Effector memory CD8-positive, alpha-beta T cell (primary cell): ENCODE results near the gene MX2.
A peak's percentile ranks its signal among the peaks of the same experiment; 100 is the strongest.

Experiments used
- ATAC-seq: fragments of 150-1000 bp; cut with Tn5 transposase; replicated peaks from 2 replicates; pipeline ENCODE4 v1.10.0; 2021; ENCODE audit warnings: mild to moderate bottlenecking, moderate library complexity
- DNase-seq, 3 experiments: peaks; one replicate each; pipeline ENCODE4 v3.0.0; 2021
- H3K27ac Mint-ChIP-seq, 2 donors: one replicate each; pipeline ENCODE4 v1.8.0; 2022; ENCODE audit warnings: mild to moderate bottlenecking in 2 of 2, mixed read lengths in 2 of 2, moderate library complexity in 2 of 2
- H3K27me3 Mint-ChIP-seq, 2 donors: one replicate each; pipeline ENCODE4 v1.8.0; 2022; ENCODE audit warnings: mixed read lengths in 2 of 2
- H3K36me3 Mint-ChIP-seq: one replicate; pipeline ENCODE4 v1.8.0; 2022; ENCODE audit warnings: mild to moderate bottlenecking, moderate library complexity, mixed read lengths; ENCODE audit not compliant: insufficient read depth
- H3K4me1 Mint-ChIP-seq, 2 donors: one replicate each; pipeline ENCODE4 v1.8.0; 2022; ENCODE audit warnings: low read depth in 2 of 2, mixed read lengths in 2 of 2
- H3K4me3 Mint-ChIP-seq, 2 donors: one replicate each; pipeline ENCODE4 v1.8.0; 2022; ENCODE audit warnings: mild to moderate bottlenecking in 2 of 2, mixed read lengths in 2 of 2, moderate library complexity in 2 of 2
- H3K9me3 Mint-ChIP-seq, 2 donors: one replicate each; pipeline ENCODE4 v1.8.0; 2022; ENCODE audit warnings: mixed read lengths in 2 of 2

The MX2 gene

GRCh38 chr21:41438425-41439113 lies 76.7 kb downstream of the MX2 start:
- no peak overlapping the region for H3K27ac Mint-ChIP-seq
- no peaks in the 10 kb centered on the region for H3K27me3 Mint-ChIP-seq
- peaks cover 0 to 3% of the 10 kb centered on the region in 2 donors for H3K4me1 Mint-ChIP-seq
- no peak overlapping the region for H3K4me3 Mint-ChIP-seq
- H3K36me3 Mint-ChIP-seq, result peaks cover 49% of the 10 kb centered on the region
- no peak for ATAC-seq
- no peak for DNase-seq
- H3K9me3 Mint-ChIP-seq, result no peaks in the 10 kb centered on the region

GRCh38 chr21:41439248-41439647 lies 77.4 kb downstream of the MX2 start:
- Mint-ChIP-seq H3K4me3 (no peak overlapping the region), H3K4me1 (peaks cover 0 to 3% of the 10 kb centered on the region in 2 donors), H3K36me3 (peaks cover 54% of the 10 kb centered on the region), H3K9me3 (no peaks in the 10 kb centered on the region), H3K27ac (no peak overlapping the region), H3K27me3 (no peaks in the 10 kb centered on the region)
- DNase-seq, result no peak
- ATAC-seq, result no peak

- Mint-ChIP-seq H3K9me3 (no peaks in the 10 kb centered on the region), H3K4me3 (peak overlapping the region in 1 of 2 donors; percentile 13), H3K27me3 (no peaks in the 10 kb centered on the region), H3K4me1 (no peaks in the 10 kb centered on the region), H3K27ac (peak overlapping the region; percentile 9 to 86), H3K36me3 (peaks cover 55% of the 10 kb centered on the region)
- ATAC-seq (no peak), DNase-seq (no peak)
These were observed 79.7 kb downstream of the MX2 start for GRCh38 chr21:41441546-41441945.

- no peak for ATAC-seq
- H3K4me3 Mint-ChIP-seq, result no peak overlapping the region
- no peaks in the 10 kb centered on the region for H3K9me3 Mint-ChIP-seq
- H3K36me3 Mint-ChIP-seq, result peaks cover 62% of the 10 kb centered on the region
- no peaks in the 10 kb centered on the region for H3K4me1 Mint-ChIP-seq
- DNase-seq, result no peak
- H3K27me3 Mint-ChIP-seq, result no peaks in the 10 kb centered on the region
- peak overlapping the region in 1 of 2 donors; percentile 55 for H3K27ac Mint-ChIP-seq
These were observed 80.8 kb downstream of the MX2 start for GRCh38 chr21:41442481-41443186.

- Mint-ChIP-seq H3K27me3 (no peaks in the 10 kb centered on the region), H3K4me1 (no peaks in the 10 kb centered on the region), H3K36me3 (peaks cover 58% of the 10 kb centered on the region), H3K9me3 (no peaks in the 10 kb centered on the region), H3K27ac (no peak overlapping the region), H3K4me3 (no peak overlapping the region)
- ATAC-seq (no peak), DNase-seq (no peak)
These were observed 81.7 kb downstream of the MX2 start for GRCh38 chr21:41443562-41443961.

- DNase-seq, result no peak
- Mint-ChIP-seq H3K27me3 (no peaks in the 10 kb centered on the region), H3K36me3 (peaks cover 65% of the 10 kb centered on the region), H3K27ac (no peak overlapping the region), H3K9me3 (no peaks in the 10 kb centered on the region), H3K4me1 (no peaks in the 10 kb centered on the region), H3K4me3 (no peak overlapping the region)
- no peak for ATAC-seq
These were observed 83.1 kb downstream of the MX2 start for GRCh38 chr21:41444703-41445464.

- ATAC-seq, result no peak
- no peak overlapping the region for H3K4me3 Mint-ChIP-seq
- no peak overlapping the region for H3K27ac Mint-ChIP-seq
- no peak for DNase-seq
- H3K4me1 Mint-ChIP-seq, result no peaks in the 10 kb centered on the region
- no peaks in the 10 kb centered on the region for H3K27me3 Mint-ChIP-seq
- H3K9me3 Mint-ChIP-seq, result no peaks in the 10 kb centered on the region
- H3K36me3 Mint-ChIP-seq, result peaks cover 65% of the 10 kb centered on the region
These were observed 83.6 kb downstream of the MX2 start for GRCh38 chr21:41445465-41445862.

- H3K27ac Mint-ChIP-seq, result peak overlapping the region in 1 of 2 donors; percentile 82
- peaks cover 62% of the 10 kb centered on the region for H3K36me3 Mint-ChIP-seq
- no peaks in the 10 kb centered on the region for H3K9me3 Mint-ChIP-seq
- H3K4me1 Mint-ChIP-seq, result no peaks in the 10 kb centered on the region
- no peak for ATAC-seq
- no peak for DNase-seq
- H3K4me3 Mint-ChIP-seq, result no peak overlapping the region
- H3K27me3 Mint-ChIP-seq, result no peaks in the 10 kb centered on the region
These were observed 84.8 kb downstream of the MX2 start for GRCh38 chr21:41446586-41446985.

- Mint-ChIP-seq H3K4me3 (no peak overlapping the region), H3K36me3 (peaks cover 54% of the 10 kb centered on the region), H3K27ac (peak overlapping the region in 1 of 2 donors; percentile 82), H3K4me1 (no peaks in the 10 kb centered on the region), H3K27me3 (no peaks in the 10 kb centered on the region), H3K9me3 (no peaks in the 10 kb centered on the region)
- ATAC-seq, result no peak
- no peak for DNase-seq
These were observed 85.5 kb downstream of the MX2 start for GRCh38 chr21:41447356-41447755.

GRCh38 chr21:41449613-41450012 lies 87.8 kb downstream of the MX2 start:
- DNase-seq (no peak), ATAC-seq (no peak)
- Mint-ChIP-seq H3K27me3 (no peaks in the 10 kb centered on the region), H3K4me3 (no peak overlapping the region), H3K4me1 (no peaks in the 10 kb centered on the region), H3K27ac (no peak overlapping the region), H3K9me3 (no peaks in the 10 kb centered on the region), H3K36me3 (peaks cover 39% of the 10 kb centered on the region)

- Mint-ChIP-seq H3K27me3 (no peaks in the 10 kb centered on the region), H3K36me3 (peaks cover 35% of the 10 kb centered on the region), H3K9me3 (no peaks in the 10 kb centered on the region), H3K27ac (peak overlapping the region; percentile 60 to 62), H3K4me3 (no peak overlapping the region), H3K4me1 (no peaks in the 10 kb centered on the region)
- DNase-seq (no peak), ATAC-seq (no peak)
These were observed 90.2 kb downstream of the MX2 start for GRCh38 chr21:41451753-41452676.

GRCh38 chr21:41453198-41453597 lies 91.4 kb downstream of the MX2 start:
- ATAC-seq, result no peak
- no peaks in the 10 kb centered on the region for H3K4me1 Mint-ChIP-seq
- H3K4me3 Mint-ChIP-seq, result no peak overlapping the region
- peaks cover 37% of the 10 kb centered on the region for H3K36me3 Mint-ChIP-seq
- H3K27me3 Mint-ChIP-seq, result no peaks in the 10 kb centered on the region
- no peaks in the 10 kb centered on the region for H3K9me3 Mint-ChIP-seq
- no peak for DNase-seq
- H3K27ac Mint-ChIP-seq, result peak overlapping the region in 1 of 2 donors; percentile 60

- ATAC-seq, result no peak
- Mint-ChIP-seq H3K36me3 (peaks cover 37% of the 10 kb centered on the region), H3K4me3 (no peak overlapping the region), H3K27me3 (no peaks in the 10 kb centered on the region), H3K4me1 (no peaks in the 10 kb centered on the region), H3K9me3 (no peaks in the 10 kb centered on the region), H3K27ac (peak overlapping the region in 1 of 2 donors; percentile 60)
- DNase-seq, result no peak
These were observed 91.9 kb downstream of the MX2 start for GRCh38 chr21:41453761-41454160.
